Endothelial cell of umbilical vein (primary cell): Measurements from ENCODE around the gene CYTH2. TPM values are rescaled to one million over a fixed set of nuclear protein-coding genes. Genes with fewer than 3 reads are reported as not detected.

Experiments used
- BruUV-seq: library from RNA; stranded (reverse); fragments of 400-500 nt; replicated peaks from 2 replicates; lab custom pipeline; 2021; lab: Mats Ljungman, UMichigan
- CTCF ChIA-PET: fragments of 300-600, 350-600 bp; sonication (Branson Sonifier 250); formaldehyde crosslinking; loops from one replicate; lab custom pipeline; 2021; ENCODE audit warnings: antibody characterized with exemption, inconsistent platforms; lab: Charles Lee
- POLR2A ChIA-PET: fragments of 300-600, 350-600 bp; sonication (Branson Sonifier 250); formaldehyde crosslinking; loops from one replicate; lab custom pipeline; 2021; ENCODE audit warnings: antibody characterized with exemption, inconsistent platforms; lab: Charles Lee
- DNase-seq: peaks from one replicate; pipeline ENCODE4 v3.0.0-alpha.2; 2011; ENCODE audit warnings: low read depth, low spot score
- FAIRE-seq: peaks from 2 replicates; lab custom pipeline; 2011; peaks lifted over from hg19 to GRCh38; lab: Jason Lieb, UNC
- H2AFZ ChIP-seq: 2 replicates; pipeline ENCODE4 v1.6.0; 2012; ENCODE audit warnings: low read depth, low read length, control low read depth, inconsistent platforms
- H3K27ac ChIP-seq: 2 replicates; pipeline ENCODE4 v1.5.1; 2011; ENCODE audit warnings: low read depth, mild to moderate bottlenecking, control low read depth, low read length, moderate library complexity; ENCODE audit not compliant: insufficient read depth
- H3K27me3 ChIP-seq, 2 experiments: 2 replicates each; pipeline versions ENCODE4 v1.6.0 to v1.6.1; 2011; ENCODE audit warnings: low read length in 2 of 2, mixed read lengths in 1 of 2; ENCODE audit not compliant: control insufficient read depth in 2 of 2, insufficient read depth in 2 of 2
- H3K36me3 ChIP-seq, 2 experiments: 2 replicates in 1 of 2; 3 replicates in 1 of 2; pipeline ENCODE4 v1.5.1; 2011; ENCODE audit warnings: low read length in 2 of 2, mild to moderate bottlenecking in 1 of 2, moderate library complexity in 1 of 2; ENCODE audit not compliant: control insufficient read depth in 2 of 2, insufficient read depth in 2 of 2; ENCODE audit errors: extremely low read depth in 1 of 2
- H3K4me1 ChIP-seq: 3 replicates; pipeline ENCODE4 v1.5.1; 2011; ENCODE audit warnings: mild to moderate bottlenecking, low read length; ENCODE audit not compliant: control insufficient read depth, insufficient read depth; ENCODE audit errors: extremely low read depth
- H3K4me2 ChIP-seq: 2 replicates; pipeline ENCODE4 v1.6.1; 2011; ENCODE audit warnings: low read length, control low read depth, mixed read lengths; ENCODE audit not compliant: insufficient read depth
- H3K4me3 ChIP-seq, 3 experiments: fragments of 200-600 bp in 1 of 3; sonication (generic), shearing (Covaris generic) in 1 of 3; replicated peaks in 1 of 3; 2 replicates each; pipeline ENCODE4 v1.5.1; 2011 to 2016; ENCODE audit warnings: control low read depth in 3 of 3, low read length in 3 of 3, mild to moderate bottlenecking in 2 of 3, inconsistent platforms in 1 of 3, low read depth in 1 of 3, moderate library complexity in 1 of 3; ENCODE audit not compliant: insufficient read depth in 1 of 3
- H3K79me2 ChIP-seq: 2 replicates; pipeline ENCODE4 v1.6.0; 2012; ENCODE audit warnings: low read length, inconsistent platforms; ENCODE audit not compliant: control insufficient read depth, insufficient read depth
- H3K9ac ChIP-seq: replicated peaks from 2 replicates; pipeline ENCODE3; 2011; ENCODE audit warnings: low read length, control low read depth; ENCODE audit not compliant: insufficient read depth; ENCODE audit errors: extremely low read depth
- H3K9me1 ChIP-seq: replicated peaks from 3 replicates; pipeline ENCODE4 v1.6.0; 2011; ENCODE audit warnings: mild to moderate bottlenecking, low read length; ENCODE audit not compliant: control insufficient read depth, insufficient read depth; ENCODE audit errors: extremely low read depth
- H3K9me3 ChIP-seq: replicated peaks from 2 replicates; pipeline ENCODE4 v1.5.1; 2012; ENCODE audit warnings: low read length, inconsistent platforms; ENCODE audit not compliant: control insufficient read depth, insufficient read depth
- H4K20me1 ChIP-seq: replicated peaks from 2 replicates; pipeline ENCODE3; 2011; ENCODE audit warnings: mild to moderate bottlenecking, low read length; ENCODE audit not compliant: control insufficient read depth, insufficient read depth; ENCODE audit errors: extremely low read depth
- EZH2 ChIP-seq: IDR thresholded peaks from 2 replicates; pipeline ENCODE4 v1.6.1; 2012; ENCODE audit warnings: borderline replicate concordance, low read depth, mild to moderate bottlenecking, moderate library complexity, low read length, inconsistent platforms; ENCODE audit not compliant: severe bottlenecking
- FOS ChIP-seq: IDR thresholded peaks from 2 replicates; pipeline ENCODE4 v1.6.1; 2011; ENCODE audit warnings: mild to moderate bottlenecking, low read length, moderate library complexity, borderline replicate concordance; ENCODE audit not compliant: insufficient read depth
- GATA2 ChIP-seq: IDR thresholded peaks from 2 replicates; pipeline ENCODE4 v1.7.0; 2011; ENCODE audit warnings: low read depth, mild to moderate bottlenecking, moderate library complexity, mixed read lengths, low read length; ENCODE audit not compliant: insufficient read length, insufficient read depth
- MYC ChIP-seq: IDR thresholded peaks from one replicate; pipeline ENCODE4 v1.6.1; 2011; ENCODE audit warnings: mild to moderate bottlenecking, low read depth, low read length
- POLR2A ChIP-seq: IDR thresholded peaks from 2 replicates; pipeline ENCODE4 v1.6.1; 2012; ENCODE audit warnings: low read depth, mild to moderate bottlenecking, control low read depth, low read length
- dilution Hi-C: fragments of 300-500 bp; cut with MboI; formaldehyde crosslinking; loops from one replicate; pipeline ENCODE4 v1.15.0; 2019; ENCODE audit warnings: low sequenced_read_pairs; ENCODE audit not compliant: extremely low pct_ligation_motif_present
- intact Hi-C: fragments of 100-400 bp; cut with micrococcal nuclease; formaldehyde crosslinking; loops from one replicate; pipeline ENCODE4 v1.10.0; 2022
- polyA plus RNA-seq, 4 experiments: library from polyadenylated mRNA; depleted of rRNA in 3 of 4; stranded (reverse) in 3 of 4; unstranded in 1 of 4; fragments of >200 nt; gene quantifications; 2 replicates each; pipeline versions ENCODE4 v1.2.1 to v1.2.3, GENCODE V29; 2011 to 2012; ENCODE audit warnings: missing spikeins in 1 of 4
- total RNA-seq: library from RNA; stranded (reverse); gene quantifications from 2 replicates; pipeline ENCODE4 v1.2.3, GENCODE V29; 2021
- TF ChIP-seq, protein P1 (sequence below): IDR thresholded peaks from 2 replicates; pipeline ENCODE4 v1.6.1; 2011; ENCODE audit not compliant: insufficient read depth, insufficient read length
- TF ChIP-seq, protein P2 (sequence below), 2 donors: IDR thresholded peaks; 1 replicate in 1 of 2; 2 replicates in 1 of 2; pipeline ENCODE4 v1.5.1; 2011; ENCODE audit warnings: low read length in 2 of 2, mild to moderate bottlenecking in 2 of 2, moderate library complexity in 2 of 2, control low read depth in 1 of 2, inconsistent platforms in 1 of 2, low read depth in 1 of 2; ENCODE audit not compliant: insufficient read depth in 1 of 2; ENCODE audit errors: extremely low read depth in 1 of 2

CYTH2 gene
- total and polyA plus RNA-seq, 2 donors (not counting 3 experiments of a cell fraction or from before 2014, with no cell fraction given) = 98.4 to 119 TPM

DNA sequence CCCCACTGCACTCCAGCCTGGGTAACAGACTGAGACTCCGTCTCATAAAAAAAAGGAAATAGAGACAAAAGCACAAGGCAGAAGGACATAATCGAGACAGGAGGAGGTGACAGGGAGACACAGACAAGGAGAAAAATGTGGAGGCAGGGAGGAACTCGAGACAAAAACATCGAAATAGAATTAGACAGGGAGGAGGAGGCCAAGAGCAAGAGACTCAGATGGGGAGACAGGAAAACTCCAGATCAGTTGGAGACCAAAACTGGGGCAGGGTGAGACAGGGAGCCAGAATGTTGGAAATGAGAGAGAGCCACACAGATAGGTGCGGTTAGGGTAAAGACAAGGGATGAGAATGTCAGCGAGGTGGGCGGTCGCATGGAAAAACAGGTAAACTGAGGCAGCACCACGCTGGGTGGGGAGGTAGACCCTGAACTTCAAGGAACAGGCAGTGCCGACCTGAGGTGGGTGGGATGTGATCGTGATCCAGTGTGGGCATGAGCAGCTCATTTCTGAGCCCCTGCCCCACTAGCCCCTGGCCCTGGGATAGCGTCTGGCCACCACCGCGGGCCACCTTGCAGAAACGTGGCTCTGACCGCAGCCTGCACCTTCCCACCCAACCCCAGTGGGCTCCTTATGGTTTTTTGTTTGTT lies 15.2 kb downstream of the CYTH2 start:
- intact Hi-C loops = loop anchor here (5.0 kb wide), 1 partner anchor 87 kb away; no protein-coding TSS in a partner anchor
- H3K9me1 ChIP-seq = no peaks in the 10 kb centered on the region

DNA sequence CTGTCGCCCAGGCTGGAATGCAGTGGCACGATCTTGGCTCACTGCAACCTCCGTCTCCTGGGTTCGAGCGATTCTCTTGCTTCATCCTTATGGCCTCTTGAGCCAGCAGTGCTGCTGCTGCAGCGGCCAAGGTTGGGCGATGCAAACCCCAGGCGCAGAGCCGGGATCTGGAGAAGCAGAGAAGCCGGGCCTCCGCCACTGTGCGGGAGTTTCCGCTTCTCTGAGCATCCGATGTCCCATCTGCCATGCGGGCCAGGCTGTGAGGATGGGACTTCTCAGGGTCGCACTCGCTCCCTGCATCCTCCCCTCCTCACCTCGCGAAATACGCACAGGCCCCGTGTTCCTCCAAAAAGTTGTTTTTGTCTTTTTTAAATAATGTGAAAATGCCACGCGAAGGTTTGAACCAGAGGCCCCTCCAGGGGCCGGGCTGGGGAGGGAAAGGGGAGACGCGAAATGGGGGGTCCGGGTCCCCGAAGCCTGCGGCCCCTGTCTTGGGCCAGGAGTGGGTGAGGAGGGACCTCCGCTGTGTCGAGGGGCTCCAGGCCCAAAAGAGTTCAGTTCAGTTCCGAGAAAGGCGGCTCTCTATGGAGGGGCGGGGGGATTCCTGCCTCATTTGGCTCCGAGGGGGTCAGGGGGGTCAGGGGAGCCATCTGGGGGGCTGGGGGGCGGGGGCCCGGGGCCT lies 15.9 kb downstream of the CYTH2 start:
- H3K27ac ChIP-seq = no peak overlapping the region
- FAIRE-seq (no peak), DNase-seq (no peak)
- H2AFZ ChIP-seq = no peak overlapping the region
- no peak overlapping the region for H3K4me3 ChIP-seq
- intact Hi-C loops = loop anchor here (5.0 kb wide), 1 partner anchor 88 kb away; no protein-coding TSS in a partner anchor
- dilution Hi-C loops = no loop called here
- ChIA-PET POLR2A (no interaction called here), CTCF (no interaction called here)
- H3K4me1 ChIP-seq = peaks cover 27% of the 10 kb centered on the region
- no peak overlapping the region for H3K9ac ChIP-seq
- no peaks in the 10 kb centered on the region for H3K79me2 ChIP-seq
- H3K4me2 ChIP-seq = no peak overlapping the region
- no peaks in the 10 kb centered on the region for H3K27me3 ChIP-seq
- H4K20me1 ChIP-seq = no peaks in the 10 kb centered on the region
- H3K36me3 ChIP-seq = no peaks in the 10 kb centered on the region
- no peaks in the 10 kb centered on the region for H3K9me3 ChIP-seq
- no peaks in the 10 kb centered on the region for H3K9me1 ChIP-seq
- BruUV-seq = no TSS peak
- no peak for TF ChIP-seq GATA2
- TF ChIP-seq, protein P1, sequence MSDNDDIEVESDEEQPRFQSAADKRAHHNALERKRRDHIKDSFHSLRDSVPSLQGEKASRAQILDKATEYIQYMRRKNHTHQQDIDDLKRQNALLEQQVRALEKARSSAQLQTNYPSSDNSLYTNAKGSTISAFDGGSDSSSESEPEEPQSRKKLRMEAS = no peak
- no peak for TF ChIP-seq MYC
- TF ChIP-seq, protein P2, sequence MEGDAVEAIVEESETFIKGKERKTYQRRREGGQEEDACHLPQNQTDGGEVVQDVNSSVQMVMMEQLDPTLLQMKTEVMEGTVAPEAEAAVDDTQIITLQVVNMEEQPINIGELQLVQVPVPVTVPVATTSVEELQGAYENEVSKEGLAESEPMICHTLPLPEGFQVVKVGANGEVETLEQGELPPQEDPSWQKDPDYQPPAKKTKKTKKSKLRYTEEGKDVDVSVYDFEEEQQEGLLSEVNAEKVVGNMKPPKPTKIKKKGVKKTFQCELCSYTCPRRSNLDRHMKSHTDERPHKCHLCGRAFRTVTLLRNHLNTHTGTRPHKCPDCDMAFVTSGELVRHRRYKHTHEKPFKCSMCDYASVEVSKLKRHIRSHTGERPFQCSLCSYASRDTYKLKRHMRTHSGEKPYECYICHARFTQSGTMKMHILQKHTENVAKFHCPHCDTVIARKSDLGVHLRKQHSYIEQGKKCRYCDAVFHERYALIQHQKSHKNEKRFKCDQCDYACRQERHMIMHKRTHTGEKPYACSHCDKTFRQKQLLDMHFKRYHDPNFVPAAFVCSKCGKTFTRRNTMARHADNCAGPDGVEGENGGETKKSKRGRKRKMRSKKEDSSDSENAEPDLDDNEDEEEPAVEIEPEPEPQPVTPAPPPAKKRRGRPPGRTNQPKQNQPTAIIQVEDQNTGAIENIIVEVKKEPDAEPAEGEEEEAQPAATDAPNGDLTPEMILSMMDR (IDR thresholded peaks at IDR 0.05; ENCODE audit: extremely low read depth in 1 of 2, insufficient read depth in 1 of 2, low read depth in 1 of 2, low read length in 2 of 2) = no peak
- no peak for TF ChIP-seq FOS
- TF ChIP-seq POLR2A = peak; percentile 20

More for the DNA sequence above, 15.2 kb downstream of the CYTH2 start:
- ChIA-PET CTCF (no interaction called here), POLR2A (no interaction called here)
- TF ChIP-seq POLR2A = peak; percentile 46
- no peak for TF ChIP-seq EZH2
- TF ChIP-seq, protein P1 = no peak
- no TSS peak for BruUV-seq
- H3K27ac ChIP-seq = no peak overlapping the region
- H3K36me3 ChIP-seq = peaks cover 0 to 2% of the 10 kb centered on the region in 2 experiments
- no peak overlapping the region for H3K9ac ChIP-seq
- FAIRE-seq (no peak), DNase-seq (no peak)
- no peak overlapping the region for H3K4me3 ChIP-seq
- H3K27me3 ChIP-seq = no peaks in the 10 kb centered on the region
- H4K20me1 ChIP-seq = no peaks in the 10 kb centered on the region
- no peaks in the 10 kb centered on the region for H3K9me3 ChIP-seq
- dilution Hi-C loops = no loop called here
- no peak overlapping the region for H2AFZ ChIP-seq
- no peak overlapping the region for H3K4me2 ChIP-seq
- no peaks in the 10 kb centered on the region for H3K79me2 ChIP-seq
- peaks cover 33% of the 10 kb centered on the region for H3K4me1 ChIP-seq
